CD4-positive, alpha-beta T cell (primary cell): ENCODE data around the gene ING2. TPM values are rescaled to one million over a fixed set of nuclear protein-coding genes. Genes with fewer than 3 reads are reported as not detected.

Source experiments
- ATAC-seq: fragments of 200-7000 bp; cut with Tn5 transposase; one replicate; pipeline ENCODE4 v1.10.0; 2022; ENCODE audit warnings: mild to moderate bottlenecking; ENCODE audit not compliant: poor library complexity
- CTCF ChIA-PET: fragments of 350-600 bp; sonication (Branson Sonifier 250); formaldehyde crosslinking; loops from one replicate; lab custom pipeline; 2021; ENCODE audit warnings: antibody characterized with exemption, inconsistent platforms; lab: Charles Lee
- POLR2A ChIA-PET: fragments of 350-600 bp; sonication (Branson Sonifier 250); formaldehyde crosslinking; loops from one replicate; lab custom pipeline; 2021; ENCODE audit warnings: antibody characterized with exemption, inconsistent platforms; lab: Charles Lee
- DNase-seq, 14 experiments: peaks; one replicate each; pipeline ENCODE4 v3.0.0-alpha.2; 2013 to 2020; ENCODE audit warnings: mixed read lengths in 2 of 14
- H3K27ac ChIP-seq, 2 donors: one replicate each; pipeline versions ENCODE4 v1.5.1 to v1.7.0; 2013; ENCODE audit warnings: low read length in 2 of 2, low read depth in 1 of 2, mild to moderate bottlenecking in 1 of 2
- H3K27me3 ChIP-seq, 2 experiments: 1 replicate in 1 of 2; 2 replicates in 1 of 2; pipeline versions ENCODE4 v1.6.1 to v1.7.0; 2013; ENCODE audit warnings: low read length in 2 of 2, control low read depth in 1 of 2, mild to moderate bottlenecking in 1 of 2, moderate library complexity in 1 of 2; ENCODE audit not compliant: insufficient read depth in 2 of 2, control insufficient read depth in 1 of 2
- H3K36me3 ChIP-seq: one replicate; pipeline ENCODE4 v1.6.1; 2013; ENCODE audit warnings: low read length, control low read depth; ENCODE audit not compliant: insufficient read depth
- H3K4me1 ChIP-seq: one replicate; pipeline ENCODE4 v1.6.1; 2013; ENCODE audit warnings: low read length, control low read depth; ENCODE audit not compliant: insufficient read depth
- H3K4me3 ChIP-seq: one replicate; pipeline ENCODE4 v1.5.1; 2013; ENCODE audit warnings: mild to moderate bottlenecking, low read length, moderate library complexity
- H3K9me3 ChIP-seq, 2 experiments: 1 replicate in 1 of 2; 2 replicates in 1 of 2; pipeline versions ENCODE4 v1.6.1 to v1.7.0; 2013; ENCODE audit warnings: low read length in 2 of 2, mild to moderate bottlenecking in 2 of 2, control low read depth in 1 of 2, moderate library complexity in 1 of 2; ENCODE audit not compliant: control insufficient read depth in 1 of 2, insufficient read depth in 1 of 2
- H3K27ac Mint-ChIP-seq: one replicate; pipeline ENCODE4 v1.8.0; 2020; ENCODE audit warnings: mixed read lengths
- H3K27me3 Mint-ChIP-seq: one replicate; pipeline ENCODE4 v1.8.0; 2021; ENCODE audit warnings: mixed read lengths
- H3K36me3 Mint-ChIP-seq: one replicate; pipeline ENCODE4 v1.8.0; 2021; ENCODE audit warnings: low read depth, mixed read lengths
- H3K4me1 Mint-ChIP-seq: one replicate; pipeline ENCODE4 v1.8.0; 2021; ENCODE audit warnings: low read depth, mixed read lengths
- H3K4me3 Mint-ChIP-seq: one replicate; pipeline ENCODE4 v1.8.0; 2020; ENCODE audit warnings: mild to moderate bottlenecking, mixed read lengths
- H3K9me3 Mint-ChIP-seq: one replicate; pipeline ENCODE4 v1.8.0; 2020; ENCODE audit warnings: mixed read lengths
- intact Hi-C, 2 experiments: fragments of 100-400 bp; cut with DNase I in 1 of 2; cut with micrococcal nuclease in 1 of 2; formaldehyde crosslinking; loops; one replicate each; pipeline versions ENCODE4 v1.15.1 to v1.9.0; 2023 to 2025; cut with DNase I, micrococcal nuclease
- total RNA-seq, 174 experiments: library from RNA in 2 of 174; stranded (reverse) in 2 of 174; gene quantifications; one replicate each; pipeline ENCODE4 v1.2.3 and lab custom pipeline; 2021 to 2026
- TF ChIP-seq, protein P1 (sequence below): fragments of 200-600 bp; IDR thresholded peaks from one replicate; pipeline ENCODE4 v1.8.0; 2022; ENCODE audit warnings: antibody characterized with exemption, mild to moderate bottlenecking

Gene ING2
- total RNA-seq, 2 experiments from 2014 or later: 12.5 to 12.8 TPM

- Mint-ChIP-seq H3K27ac (no peak overlapping the region), H3K4me3 (no peak overlapping the region), H3K36me3 (no peaks in the 10 kb centered on the region), H3K27me3 (peaks cover 4% of the 10 kb centered on the region), H3K4me1 (peaks cover 6% of the 10 kb centered on the region), H3K9me3 (no peaks in the 10 kb centered on the region)
- ATAC-seq (no peak), DNase-seq (peak in 1 of 14 experiments; percentile 22)
- TF ChIP-seq, protein P1, sequence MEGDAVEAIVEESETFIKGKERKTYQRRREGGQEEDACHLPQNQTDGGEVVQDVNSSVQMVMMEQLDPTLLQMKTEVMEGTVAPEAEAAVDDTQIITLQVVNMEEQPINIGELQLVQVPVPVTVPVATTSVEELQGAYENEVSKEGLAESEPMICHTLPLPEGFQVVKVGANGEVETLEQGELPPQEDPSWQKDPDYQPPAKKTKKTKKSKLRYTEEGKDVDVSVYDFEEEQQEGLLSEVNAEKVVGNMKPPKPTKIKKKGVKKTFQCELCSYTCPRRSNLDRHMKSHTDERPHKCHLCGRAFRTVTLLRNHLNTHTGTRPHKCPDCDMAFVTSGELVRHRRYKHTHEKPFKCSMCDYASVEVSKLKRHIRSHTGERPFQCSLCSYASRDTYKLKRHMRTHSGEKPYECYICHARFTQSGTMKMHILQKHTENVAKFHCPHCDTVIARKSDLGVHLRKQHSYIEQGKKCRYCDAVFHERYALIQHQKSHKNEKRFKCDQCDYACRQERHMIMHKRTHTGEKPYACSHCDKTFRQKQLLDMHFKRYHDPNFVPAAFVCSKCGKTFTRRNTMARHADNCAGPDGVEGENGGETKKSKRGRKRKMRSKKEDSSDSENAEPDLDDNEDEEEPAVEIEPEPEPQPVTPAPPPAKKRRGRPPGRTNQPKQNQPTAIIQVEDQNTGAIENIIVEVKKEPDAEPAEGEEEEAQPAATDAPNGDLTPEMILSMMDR: no peak
- Histone ChIP-seq H3K27me3 (no peaks in the 10 kb centered on the region), H3K36me3 (no peaks in the 10 kb centered on the region), H3K4me3 (no peak overlapping the region), H3K27ac (no peak overlapping the region), H3K9me3 (no peaks in the 10 kb centered on the region), H3K4me1 (peaks cover 3% of the 10 kb centered on the region)
- ChIA-PET CTCF (no interaction called here), POLR2A (interaction anchor here (1.1 to 1.6 kb wide), 2 partner anchors 35 to 175 kb away, joined by 3 to 6 read pairs; no protein-coding TSS in a partner anchor)
- intact Hi-C loops: no loop called here
These were observed 35.6 kb upstream of the ING2 start for GRCh38 chr4:183469285-183469684.

- H3K27me3 Mint-ChIP-seq: peaks cover 4% of the 10 kb centered on the region
- Histone ChIP-seq H3K27me3 (no peaks in the 10 kb centered on the region), H3K4me3 (no peak overlapping the region), H3K36me3 (no peaks in the 10 kb centered on the region), H3K9me3 (no peaks in the 10 kb centered on the region), H3K4me1 (peaks cover 3% of the 10 kb centered on the region), H3K27ac (no peak overlapping the region)
- TF ChIP-seq, protein P1: no peak
- H3K9me3 Mint-ChIP-seq: no peaks in the 10 kb centered on the region
- ChIA-PET POLR2A (interaction anchor here (1.1 to 1.6 kb wide), 2 partner anchors 34 to 174 kb away, joined by 3 to 6 read pairs; no protein-coding TSS in a partner anchor), CTCF (no interaction called here)
- DNase-seq (no peak), ATAC-seq (no peak)
- peaks cover 6% of the 10 kb centered on the region for H3K4me1 Mint-ChIP-seq
- no peak overlapping the region for H3K4me3 Mint-ChIP-seq
- H3K27ac Mint-ChIP-seq: no peak overlapping the region
- intact Hi-C loops: loop anchor here (5.0 to 10.0 kb wide), 6 partner anchors 37 to 697 kb away; partner anchors contain the start of genes ING2 (in 1 of the 2), RWDD4 (in 1 of the 2) and TRAPPC11 (in 1 of the 2)
- H3K36me3 Mint-ChIP-seq: no peaks in the 10 kb centered on the region
These were observed 34.9 kb upstream of the ING2 start for GRCh38 chr4:183469936-183470335.

- DNase-seq (no peak), ATAC-seq (no peak)
- Histone ChIP-seq H3K9me3 (no peaks in the 10 kb centered on the region), H3K4me3 (no peak overlapping the region), H3K27me3 (no peaks in the 10 kb centered on the region), H3K36me3 (no peaks in the 10 kb centered on the region), H3K27ac (no peak overlapping the region), H3K4me1 (peaks cover 3% of the 10 kb centered on the region)
- H3K4me3 Mint-ChIP-seq: no peak overlapping the region
- ChIA-PET CTCF (no interaction called here), POLR2A (no interaction called here)
- H3K36me3 Mint-ChIP-seq: no peaks in the 10 kb centered on the region
- no peaks in the 10 kb centered on the region for H3K9me3 Mint-ChIP-seq
- H3K27ac Mint-ChIP-seq: no peak overlapping the region
- intact Hi-C loops: loop anchor here (5.0 to 10.0 kb wide), 6 partner anchors 36 to 696 kb away; partner anchors contain the start of genes ING2 (in 1 of the 2), RWDD4 (in 1 of the 2) and TRAPPC11 (in 1 of the 2)
- TF ChIP-seq, protein P1: no peak
- peaks cover 4% of the 10 kb centered on the region for H3K27me3 Mint-ChIP-seq
- peaks cover 6% of the 10 kb centered on the region for H3K4me1 Mint-ChIP-seq
These were observed 34.0 kb upstream of the ING2 start for GRCh38 chr4:183470821-183471220.
